PC-9 (cell line): ENCODE measurements around the gene PDE4B. TPM values are rescaled to one million over a fixed set of nuclear protein-coding genes. Genes with fewer than 3 reads are reported as not detected.

Experiments
- BruUV-seq: library from RNA; stranded (reverse); fragments of 400-500 nt; replicated peaks from 2 replicates; lab custom pipeline; 2021; lab: Mats Ljungman, UMichigan
- CTCF ChIA-PET: fragments of 300-600 bp; sonication (Branson Sonifier 250); formaldehyde crosslinking; loops from one replicate; lab custom pipeline; 2022; ENCODE audit warnings: antibody characterized with exemption; lab: Charles Lee
- POLR2A ChIA-PET: fragments of 300-600 bp; sonication (Branson Sonifier 250); formaldehyde crosslinking; loops from one replicate; lab custom pipeline; 2022; ENCODE audit warnings: antibody characterized with exemption; ENCODE audit not compliant: unreplicated experiment; lab: Charles Lee
- DNase-seq, 2 experiments: peaks; one replicate each; pipeline versions ENCODE4 v3.0.0 to v3.0.0-alpha.2; 2015 to 2022; ENCODE audit warnings: mixed read lengths in 1 of 2
- H2AFZ ChIP-seq: fragments of 200-600 bp; sonication (generic); 2 replicates; pipeline ENCODE4 v1.8.1; 2017; ENCODE audit warnings: antibody characterized with exemption
- H3F3A ChIP-seq: fragments of 200-600 bp; sonication (generic); 2 replicates; pipeline ENCODE4 v1.8.1; 2017; ENCODE audit warnings: antibody characterized with exemption, mild to moderate bottlenecking, low read depth; ENCODE audit not compliant: insufficient read depth
- H3K27ac ChIP-seq: fragments of 200-600 bp; sonication (generic); 2 replicates; pipeline ENCODE4 v1.6.1; 2016; ENCODE audit warnings: mixed run types
- H3K27me3 ChIP-seq: fragments of 200-600 bp; sonication (generic); 2 replicates; pipeline ENCODE4 v1.6.1; 2016; ENCODE audit warnings: low read depth, mixed run types; ENCODE audit not compliant: insufficient read depth
- H3K36me3 ChIP-seq: fragments of 200-600 bp; sonication (generic); 2 replicates; pipeline ENCODE4 v1.6.1; 2016; ENCODE audit warnings: low read depth, mixed run types
- H3K4me1 ChIP-seq: fragments of 200-600 bp; sonication (generic); replicated peaks from 2 replicates; pipeline ENCODE4 v1.6.1; 2016; ENCODE audit warnings: mixed run types; ENCODE audit not compliant: insufficient read depth
- H3K4me2 ChIP-seq: fragments of 200-600 bp; sonication (generic); 2 replicates; pipeline ENCODE4 v1.6.1; 2017; ENCODE audit warnings: mixed run types
- H3K4me3 ChIP-seq: fragments of 200-600 bp; sonication (generic); 2 replicates; pipeline ENCODE4 v1.6.1; 2016; ENCODE audit warnings: mixed run types
- H3K79me2 ChIP-seq: fragments of 200-600 bp; sonication (generic); 2 replicates; pipeline ENCODE4 v1.6.1; 2017; ENCODE audit warnings: low read depth, mixed run types
- H3K9me2 ChIP-seq: fragments of 200-600 bp; sonication (generic); 2 replicates; pipeline ENCODE4 v1.8.1; 2017; ENCODE audit warnings: mild to moderate bottlenecking; ENCODE audit not compliant: insufficient read depth
- H3K9me3 ChIP-seq: fragments of 200-600 bp; sonication (generic); 2 replicates; pipeline ENCODE4 v1.8.1; 2016; ENCODE audit warnings: low read depth; ENCODE audit not compliant: insufficient read depth
- H4K20me1 ChIP-seq: fragments of 200-600 bp; sonication (generic); 2 replicates; pipeline ENCODE4 v1.8.1; 2017; ENCODE audit not compliant: insufficient read depth
- CTCF ChIP-seq: fragments of 200-600 bp; sonication (generic); conservative IDR thresholded peaks from 2 replicates; pipeline ENCODE4 v1.6.1; 2017; ENCODE audit warnings: mixed run types, antibody characterized with exemption, mild to moderate bottlenecking, moderate library complexity
- EZH2 ChIP-seq: fragments of 200-600 bp; sonication (generic); IDR thresholded peaks from 2 replicates; pipeline ENCODE4 v1.8.0; 2017; ENCODE audit warnings: antibody characterized with exemption, low read depth
- intact Hi-C: fragments of 100-400 bp; cut with micrococcal nuclease; formaldehyde crosslinking; loops from one replicate; pipeline ENCODE4 v1.10.0; 2022; ENCODE audit not compliant: unreplicated experiment
- total RNA-seq: library from RNA; stranded (reverse); gene quantifications from 2 replicates; pipeline ENCODE4 v1.2.3, GENCODE V29; 2021

PDE4B gene
- total RNA-seq, 1 experiment from 2014 or later = 1.3 TPM

GRCh38 chr1:66108624-66109023 lies 315.9 kb downstream of the PDE4B start:
- Histone ChIP-seq H4K20me1 (no peaks in the 10 kb centered on the region), H3K4me1 (no peaks in the 10 kb centered on the region), H3K4me3 (no peak overlapping the region), H3K79me2 (no peaks in the 10 kb centered on the region), H3K9me3 (no peaks in the 10 kb centered on the region), H3K4me2 (no peak overlapping the region), H3K36me3 (no peaks in the 10 kb centered on the region), H3K27me3 (no peaks in the 10 kb centered on the region), H2AFZ (no peak overlapping the region), H3F3A (no peaks in the 10 kb centered on the region), H3K9me2 (no peaks in the 10 kb centered on the region; the same call in 1 of the 2 replicates), H3K27ac (no peak overlapping the region)
- no TSS peak for BruUV-seq
- ChIA-PET POLR2A (no interaction called here), CTCF (no interaction called here)
- TF ChIP-seq CTCF (no peak), EZH2 (no peak)
- DNase-seq = no peak
- intact Hi-C loops = no loop called here

GRCh38 chr1:66112744-66113400 lies 320.2 kb downstream of the PDE4B start:
- no peaks in the 10 kb centered on the region for H4K20me1 ChIP-seq
- CTCF ChIA-PET = interaction anchor here (0.7 kb wide), 1 partner anchor 220 kb away, joined by 3 read pairs; no protein-coding TSS in a partner anchor
- H3K4me1 ChIP-seq = no peaks in the 10 kb centered on the region
- no peaks in the 10 kb centered on the region for H3K36me3 ChIP-seq
- BruUV-seq = no TSS peak
- no peaks in the 10 kb centered on the region for H3K9me3 ChIP-seq
- no peaks in the 10 kb centered on the region for H3K27me3 ChIP-seq
- H3K4me2 ChIP-seq = no peak overlapping the region
- no peak overlapping the region for H3K27ac ChIP-seq
- no peak overlapping the region for H2AFZ ChIP-seq
- intact Hi-C loops = no loop called here
- no peak overlapping the region for H3K4me3 ChIP-seq
- H3K9me2 ChIP-seq = no peaks in the 10 kb centered on the region; the same call in 1 of the 2 replicates
- H3F3A ChIP-seq = no peaks in the 10 kb centered on the region
- no peaks in the 10 kb centered on the region for H3K79me2 ChIP-seq
- no peak for TF ChIP-seq EZH2
- no peak for TF ChIP-seq CTCF
- POLR2A ChIA-PET = no interaction called here
- no peak for DNase-seq

GRCh38 chr1:66119148-66119547 lies 326.5 kb downstream of the PDE4B start:
- H3K27ac ChIP-seq = no peak overlapping the region
- no peaks in the 10 kb centered on the region for H3K9me3 ChIP-seq
- no peaks in the 10 kb centered on the region for H3F3A ChIP-seq
- no peaks in the 10 kb centered on the region for H3K27me3 ChIP-seq
- TF ChIP-seq CTCF (no peak), EZH2 (no peak)
- ChIA-PET CTCF (no interaction called here), POLR2A (no interaction called here)
- H3K4me2 ChIP-seq = no peak overlapping the region
- H3K79me2 ChIP-seq = no peaks in the 10 kb centered on the region
- DNase-seq = no peak
- H3K4me3 ChIP-seq = no peak overlapping the region
- BruUV-seq = no TSS peak
- no peaks in the 10 kb centered on the region for H3K4me1 ChIP-seq
- no peaks in the 10 kb centered on the region for H3K36me3 ChIP-seq
- intact Hi-C loops = no loop called here
- H3K9me2 ChIP-seq = no peaks in the 10 kb centered on the region
- no peak overlapping the region for H2AFZ ChIP-seq
- no peaks in the 10 kb centered on the region for H4K20me1 ChIP-seq
